K562 (cell line): Measurements from ENCODE around the gene SLX4IP. TPM values are rescaled to one million over a fixed set of nuclear protein-coding genes. Genes with fewer than 3 reads are reported as not detected.

ENCODE experiments used
- ATAC-seq: fragments of 200-7000 bp; cut with Tn5 transposase; 3 replicates; pipeline ENCODE4 v1.9.1; 2020; ENCODE audit warnings: moderate library complexity
- BruUV-seq: library from RNA; stranded (reverse); fragments of 400-500 nt; replicated peaks from 2 replicates; lab custom pipeline; 2021; lab: Mats Ljungman, UMichigan
- CTCF ChIA-PET: fragments of 300-600 bp; formaldehyde crosslinking; extraction: SDS; loops from one replicate; lab custom pipeline; 2021; ENCODE audit warnings: low intra/inter-chr PET ratio; lab: Yijun Ruan, JAX
- POLR2A ChIA-PET: fragments of 300-600, 350-650 bp; sonication (Branson Sonifier 250); formaldehyde crosslinking; extraction: SDS; loops from one replicate; lab custom pipeline; 2021; ENCODE audit warnings: antibody characterized with exemption, inconsistent platforms; lab: Yijun Ruan, JAX
- DNase-seq, 4 experiments: peaks; one replicate each; pipeline versions ENCODE4 v3.0.0 to v3.0.0-alpha.2; 2011 to 2018; ENCODE audit warnings: low spot score in 3 of 4, mixed read lengths in 3 of 4; ENCODE audit errors: extremely low read depth in 1 of 4
- FAIRE-seq: peaks from 2 replicates; lab custom pipeline; 2011; peaks lifted over from hg19 to GRCh38; lab: Jason Lieb, UNC
- H2AFZ ChIP-seq: 2 replicates; pipeline ENCODE4 v1.6.0; 2011; ENCODE audit warnings: low read depth, low read length, control low read depth, inconsistent platforms
- H3K27ac ChIP-seq: fragments of 200-600 bp; 3 replicates; pipeline ENCODE4 v1.8.0; 2011; ENCODE audit warnings: low read depth, mild to moderate bottlenecking, control low read depth, inconsistent platforms, low read length, moderate library complexity, mixed read lengths; ENCODE audit errors: extremely low read depth
- H3K27me3 ChIP-seq, 2 experiments: fragments of 300-600 bp in 1 of 2; 2 replicates in 1 of 2; 3 replicates in 1 of 2; pipeline versions ENCODE4 v1.6.0 to v1.8.0; 2011; ENCODE audit warnings: inconsistent platforms in 2 of 2, low read length in 2 of 2, mild to moderate bottlenecking in 1 of 2, mixed read lengths in 1 of 2, moderate library complexity in 1 of 2; ENCODE audit not compliant: control insufficient read depth in 2 of 2, insufficient read depth in 2 of 2
- H3K36me3 ChIP-seq: fragments of 300-600 bp; 3 replicates; pipeline ENCODE4 v1.8.0; 2011; ENCODE audit warnings: mild to moderate bottlenecking, low read length, inconsistent platforms; ENCODE audit not compliant: control insufficient read depth, insufficient read depth
- H3K4me1 ChIP-seq, 2 experiments: fragments of 200-600 bp in 1 of 2; replicated peaks in 1 of 2; 2 replicates in 1 of 2; 3 replicates in 1 of 2; pipeline versions ENCODE4 v1.5.1 to v1.8.0; 2011; ENCODE audit warnings: inconsistent platforms in 2 of 2, low read length in 2 of 2, mild to moderate bottlenecking in 1 of 2, mixed read lengths in 1 of 2, moderate library complexity in 1 of 2; ENCODE audit not compliant: control insufficient read depth in 2 of 2, insufficient read depth in 2 of 2
- H3K4me2 ChIP-seq: 2 replicates; pipeline ENCODE4 v1.6.1; 2011; ENCODE audit warnings: low read length, control low read depth, inconsistent platforms, mixed read lengths; ENCODE audit not compliant: insufficient read depth
- H3K4me3 ChIP-seq: fragments of 200-600 bp; sonication (generic), shearing (Covaris generic); 2 replicates; pipeline ENCODE4 v1.5.1; 2016; ENCODE audit warnings: control low read depth, inconsistent platforms
- H3K79me2 ChIP-seq: fragments of 200-600 bp; 3 replicates; pipeline ENCODE4 v1.8.0; 2011; ENCODE audit warnings: low read length, inconsistent platforms; ENCODE audit not compliant: control insufficient read depth, insufficient read depth
- H3K9ac ChIP-seq, 2 experiments: 2 replicates each; pipeline versions ENCODE4 v1.6.0 to v1.6.1; 2011; ENCODE audit warnings: low read depth in 2 of 2, low read length in 2 of 2, control low read depth in 1 of 2, inconsistent platforms in 1 of 2, mild to moderate bottlenecking in 1 of 2, mixed read lengths in 1 of 2; ENCODE audit not compliant: insufficient read depth in 1 of 2
- H3K9me1 ChIP-seq: one replicate; pipeline ENCODE4 v1.6.0; 2011; ENCODE audit warnings: inconsistent platforms, mild to moderate bottlenecking, low read length, moderate library complexity; ENCODE audit not compliant: control insufficient read depth, insufficient read depth
- H3K9me3 ChIP-seq: replicated peaks from 2 replicates; pipeline ENCODE4 v1.5.1; 2011; ENCODE audit warnings: low read depth, low read length, inconsistent platforms; ENCODE audit not compliant: control insufficient read depth, insufficient read depth
- H4K20me1 ChIP-seq: replicated peaks from 2 replicates; pipeline ENCODE4 v1.6.1; 2011; ENCODE audit warnings: low read length, inconsistent platforms, mixed read lengths; ENCODE audit not compliant: control insufficient read depth, insufficient read depth
- E2F8 ChIP-seq: fragments of 450-650 bp; IDR thresholded peaks from 2 replicates; pipeline ENCODE4 v1.7.1; 2018; ENCODE audit warnings: mild to moderate bottlenecking, low read depth; ENCODE audit not compliant: partially characterized antibody
- FOXK1 ChIP-seq: sonication (generic); formaldehyde crosslinking; IDR thresholded peaks from 2 replicates; pipeline ENCODE4 v1.8.0; 2022; ENCODE audit warnings: missing genetic modification reagents, mild to moderate bottlenecking, borderline replicate concordance
- KLF16 ChIP-seq: IDR thresholded peaks from 2 replicates; pipeline ENCODE4 v1.6.1; 2016; ENCODE audit warnings: antibody characterized with exemption
- NR0B1 ChIP-seq: fragments of 450-650 bp; IDR thresholded peaks from one replicate; pipeline ENCODE4 v1.6.1; 2018; ENCODE audit warnings: mild to moderate bottlenecking, moderate library complexity; ENCODE audit not compliant: partially characterized antibody
- PRDM10 ChIP-seq: fragments of 450-650 bp; IDR thresholded peaks from 2 replicates; pipeline ENCODE4 v1.6.1; 2018; ENCODE audit not compliant: partially characterized antibody
- RAD51 ChIP-seq: fragments of 450-650 bp; IDR thresholded peaks from 2 replicates; pipeline ENCODE4 v1.7.1; 2016; ENCODE audit warnings: low read depth, mild to moderate bottlenecking, borderline replicate concordance
- RBM22 ChIP-seq: fragments of 200-400 bp; formaldehyde crosslinking; IDR thresholded peaks from 2 replicates; pipeline ENCODE4 v1.6.1; 2018; ENCODE audit warnings: low read length, low read depth; ENCODE audit not compliant: poor library complexity, severe bottlenecking
- RBM25 ChIP-seq: fragments of 200-400 bp; formaldehyde crosslinking; IDR thresholded peaks from 2 replicates; pipeline ENCODE4 v1.6.1; 2018; ENCODE audit warnings: low read length, low read depth, moderate library complexity; ENCODE audit not compliant: severe bottlenecking
- SIX5 ChIP-seq, 2 experiments: IDR thresholded peaks; 2 replicates each; pipeline ENCODE4 v1.6.1; 2011; ENCODE audit warnings: low read length in 2 of 2, borderline replicate concordance in 1 of 2, low read depth in 1 of 2, mild to moderate bottlenecking in 1 of 2, moderate library complexity in 1 of 2; ENCODE audit not compliant: insufficient read depth in 1 of 2
- SMARCA5 ChIP-seq: fragments of 450-650 bp; IDR thresholded peaks from 2 replicates; pipeline ENCODE4 v1.6.1; 2016
- TCF3 ChIP-seq: sonication (generic); formaldehyde crosslinking; IDR thresholded peaks from 2 replicates; pipeline ENCODE4 v1.4.0; 2020; ENCODE audit warnings: mild to moderate bottlenecking, missing genetic modification reagents
- WHSC1 ChIP-seq: IDR thresholded peaks from one replicate; pipeline ENCODE4 v1.6.1; 2012; ENCODE audit warnings: low read length, control low read depth, inconsistent platforms
- XRCC4 ChIP-seq: IDR thresholded peaks from one replicate; pipeline ENCODE4 v1.6.1; 2011; ENCODE audit not compliant: insufficient read depth, insufficient read length; ENCODE audit errors: extremely low read depth
- ZNF121 ChIP-seq: sonication (generic); formaldehyde crosslinking; conservative IDR thresholded peaks from 2 replicates; pipeline ENCODE4 v1.8.0; 2022; ENCODE audit warnings: missing genetic modification reagents
- ZNF124 ChIP-seq: sonication (generic); formaldehyde crosslinking; IDR thresholded peaks from 2 replicates; pipeline ENCODE4 v1.8.1; 2022; ENCODE audit warnings: missing genetic modification reagents
- ZNF75A ChIP-seq: fragments of 450-650 bp; formaldehyde crosslinking; IDR thresholded peaks from 2 replicates; pipeline ENCODE4 v1.4.0; 2020; ENCODE audit warnings: mild to moderate bottlenecking
- WGBS: fragments of 100-300 bp; shearing (Covaris generic); methylation state at CpG from one replicate; pipeline ENCODE4 v1.1.6; 2016; ENCODE audit warnings: low coverage, mixed read lengths; ENCODE audit not compliant: insufficient coverage; ENCODE audit errors: missing lambda C conversion rate; 5-methylcytosine and 5-hydroxymethylcytosine counted together
- in situ Hi-C: fragments of 300-500 bp; cut with MboI; formaldehyde crosslinking; loops from 4 replicates; pipeline ENCODE4 v1.15.0; 2018; ENCODE audit warnings: inconsistent platforms, mixed read lengths
- intact Hi-C: fragments of 100-400 bp; cut with micrococcal nuclease; formaldehyde crosslinking; loops from 2 replicates; pipeline ENCODE4 v1.14.2; 2022
- polyA plus RNA-seq, 8 experiments: library from polyadenylated mRNA; depleted of rRNA in 4 of 8; stranded (reverse) in 5 of 8; unstranded in 3 of 8; fragments of >200 nt; fragmentation: Nextera tagmentation in 2 of 8; fragmentation: Illumina TruSeq in 1 of 8; extraction: Ambion mirVana in 2 of 8; extraction: Trizol in 1 of 8; gene quantifications; 2 replicates each; pipeline versions ENCODE4 v1.2.1 to v1.2.3, GENCODE V29; 2011 to 2014; ENCODE audit warnings: inconsistent platforms in 1 of 8, missing spikeins in 1 of 8
- total RNA-seq, 7 experiments: library from RNA; depleted of rRNA in 6 of 7; stranded (reverse); fragments of >200 nt in 6 of 7; fragmentation: Illumina TruSeq in 2 of 7; extraction: Trizol in 2 of 7; gene quantifications; 2 replicates each; pipeline versions ENCODE4 v1.2.1 to v1.2.3, GENCODE V29; 2011 to 2021; ENCODE audit warnings: low replicate concordance in 1 of 7

Gene SLX4IP
- total and polyA plus RNA-seq, 9 of the 15 experiments (the other 6 are each of a cell fraction or from before 2014, with no cell fraction given): 1.5 to 5.9 (median 3.5) TPM

GRCh38 chr20:10510216-10510615 is 75.1 kb downstream of the SLX4IP start:
- H3K4me2 ChIP-seq: no peak overlapping the region
- H3K36me3 ChIP-seq: no peaks in the 10 kb centered on the region
- CTCF ChIA-PET: no interaction called here
- no peaks in the 10 kb centered on the region for H3K9me3 ChIP-seq
- WGBS: 100% methylated on average over 1 of the region's 3 CpGs
- no peak overlapping the region for H3K9ac ChIP-seq
- H3K4me3 ChIP-seq: no peak overlapping the region
- BruUV-seq: no TSS peak
- H3K79me2 ChIP-seq: peaks cover 29% of the 10 kb centered on the region; the same call in 2 of the 3 replicates
- intact Hi-C loops: no loop called here
- in situ Hi-C loops: no loop called here
- no peaks in the 10 kb centered on the region for H4K20me1 ChIP-seq
- no peaks in the 10 kb centered on the region for H3K27me3 ChIP-seq
- DNase-seq (peak in 1 of 4 experiments; percentile 32), FAIRE-seq (no peak), ATAC-seq (no peak)
- no peaks in the 10 kb centered on the region for H3K9me1 ChIP-seq
- H3K27ac ChIP-seq: peak overlapping the region; percentile 62; the same call in 2 of the 3 replicates
- peaks cover 11 to 44% of the 10 kb centered on the region in 2 experiments; a peak in 4 of 5 replicates for H3K4me1 ChIP-seq
- POLR2A ChIA-PET: no interaction called here
- H2AFZ ChIP-seq: 0 out of 2 replicates have a peak overlapping the region, but pooled peaks have one; percentile 45
- no peak for TF ChIP-seq XRCC4
- no peak for TF ChIP-seq TCF3 (CRISPR knock-in tag)
- TF ChIP-seq ZNF124 (CRISPR knock-in tag): no peak
- TF ChIP-seq ZNF75A (CRISPR knock-in tag): no peak
- no peak for TF ChIP-seq RBM25
- TF ChIP-seq ZNF121 (CRISPR knock-in tag): no peak
- TF ChIP-seq RBM22: no peak
- no peak for TF ChIP-seq NR0B1
- no peak for TF ChIP-seq WHSC1
- TF ChIP-seq RAD51: no peak
- TF ChIP-seq PRDM10: no peak
- no peak for TF ChIP-seq KLF16
- TF ChIP-seq FOXK1 (CRISPR knock-in tag): no peak
- TF ChIP-seq E2F8: no peak
- TF ChIP-seq SMARCA5: no peak
- no peak for TF ChIP-seq SIX5 (IDR thresholded peaks at IDR 0.05; ENCODE audit: borderline replicate concordance in 1 of 2, insufficient read depth in 1 of 2, low read depth in 1 of 2, low read length in 2 of 2)
